Keratinocyte (primary cell): ENCODE measurements around the gene HSFX4.

Experiments used
- EZH2 ChIP-seq: IDR thresholded peaks from one replicate; pipeline ENCODE4 v1.6.1; 2012; ENCODE audit warnings: inconsistent platforms, mild to moderate bottlenecking, low read length, moderate library complexity
- TF ChIP-seq, protein P1 (sequence below), 3 experiments: IDR thresholded peaks in 1 of 3; conservative IDR thresholded peaks in 1 of 3; optimal IDR thresholded peaks in 1 of 3; 2 replicates in 2 of 3; 3 replicates in 1 of 3; pipeline versions ENCODE3 to v1.5.1; 2011; ENCODE audit warnings: low read length in 3 of 3, mild to moderate bottlenecking in 3 of 3, moderate library complexity in 2 of 3, control low read depth in 1 of 3, inconsistent platforms in 1 of 3; ENCODE audit not compliant: insufficient read depth in 2 of 3; ENCODE audit errors: extremely low read depth in 1 of 3

DNA sequence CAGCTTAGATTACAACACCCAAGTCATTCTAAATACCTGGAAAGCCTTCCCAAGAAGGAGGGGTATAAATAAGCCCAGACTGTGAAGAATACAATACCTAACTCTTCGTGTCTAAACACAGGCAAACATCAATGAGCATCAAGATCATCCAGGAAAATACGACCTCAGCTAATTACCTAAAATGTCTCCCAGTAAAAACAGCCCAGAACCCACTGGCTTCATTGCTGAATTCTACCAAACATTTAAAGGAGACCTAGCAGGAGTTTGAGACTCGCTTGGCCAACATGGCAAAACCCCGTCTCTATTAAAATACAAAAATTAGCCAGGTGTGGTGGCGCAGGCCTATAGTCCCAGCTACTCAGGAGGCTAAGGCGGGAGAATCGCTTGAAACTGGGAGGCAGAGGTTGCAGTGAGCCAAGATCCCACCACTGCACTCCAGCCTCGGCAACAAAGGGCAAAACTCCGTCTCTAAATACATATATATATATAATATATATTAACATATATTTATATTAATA lies 19.1 kb upstream of the HSFX4 start:
- TF ChIP-seq, protein P1, sequence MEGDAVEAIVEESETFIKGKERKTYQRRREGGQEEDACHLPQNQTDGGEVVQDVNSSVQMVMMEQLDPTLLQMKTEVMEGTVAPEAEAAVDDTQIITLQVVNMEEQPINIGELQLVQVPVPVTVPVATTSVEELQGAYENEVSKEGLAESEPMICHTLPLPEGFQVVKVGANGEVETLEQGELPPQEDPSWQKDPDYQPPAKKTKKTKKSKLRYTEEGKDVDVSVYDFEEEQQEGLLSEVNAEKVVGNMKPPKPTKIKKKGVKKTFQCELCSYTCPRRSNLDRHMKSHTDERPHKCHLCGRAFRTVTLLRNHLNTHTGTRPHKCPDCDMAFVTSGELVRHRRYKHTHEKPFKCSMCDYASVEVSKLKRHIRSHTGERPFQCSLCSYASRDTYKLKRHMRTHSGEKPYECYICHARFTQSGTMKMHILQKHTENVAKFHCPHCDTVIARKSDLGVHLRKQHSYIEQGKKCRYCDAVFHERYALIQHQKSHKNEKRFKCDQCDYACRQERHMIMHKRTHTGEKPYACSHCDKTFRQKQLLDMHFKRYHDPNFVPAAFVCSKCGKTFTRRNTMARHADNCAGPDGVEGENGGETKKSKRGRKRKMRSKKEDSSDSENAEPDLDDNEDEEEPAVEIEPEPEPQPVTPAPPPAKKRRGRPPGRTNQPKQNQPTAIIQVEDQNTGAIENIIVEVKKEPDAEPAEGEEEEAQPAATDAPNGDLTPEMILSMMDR (optimal IDR thresholded peaks at IDR 0.05 in 1 of 3, IDR thresholded peaks at IDR 0.05 in 1 of 3, conservative IDR thresholded peaks at IDR 0.05 in 1 of 3; ENCODE audit: extremely low read depth in 1 of 3, insufficient read depth in 2 of 3, low read length in 3 of 3): no peak
- TF ChIP-seq EZH2: no peak
